Measurements from ENCODE around the gene PRSS1.
"Not testable (repeated sequence)": the region's sequence is repeated elsewhere in the genome, so short reads cannot be mapped to it uniquely, and the experiment has no call there.

The PRSS1 gene

DNA sequence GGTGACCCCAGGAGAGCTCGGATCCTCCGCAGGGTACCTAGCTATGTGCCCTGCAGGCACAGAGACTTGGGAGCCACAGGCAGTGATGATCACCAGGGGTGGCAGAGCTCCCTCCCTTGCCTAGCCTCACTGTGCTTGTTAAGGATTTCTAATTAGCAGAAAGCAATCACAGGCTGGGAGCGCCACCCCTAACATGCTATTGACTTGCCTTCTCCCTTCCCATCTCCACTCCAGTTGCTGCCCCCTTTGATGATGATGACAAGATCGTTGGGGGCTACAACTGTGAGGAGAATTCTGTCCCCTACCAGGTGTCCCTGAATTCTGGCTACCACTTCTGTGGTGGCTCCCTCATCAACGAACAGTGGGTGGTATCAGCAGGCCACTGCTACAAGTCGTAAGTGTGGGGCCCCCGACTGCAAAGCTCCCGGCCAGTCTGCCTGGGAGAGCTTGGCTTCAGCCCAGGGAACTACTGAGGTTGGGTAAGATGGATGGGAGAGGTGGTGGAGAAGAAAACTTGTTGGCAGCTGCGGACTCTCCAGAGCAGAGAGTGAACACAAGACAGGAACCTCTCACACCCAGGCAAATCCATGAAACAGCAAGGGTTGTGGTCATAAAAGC lies 1.2 kb downstream of the PRSS1 start:
- DNase-seq: no peak

DNA sequence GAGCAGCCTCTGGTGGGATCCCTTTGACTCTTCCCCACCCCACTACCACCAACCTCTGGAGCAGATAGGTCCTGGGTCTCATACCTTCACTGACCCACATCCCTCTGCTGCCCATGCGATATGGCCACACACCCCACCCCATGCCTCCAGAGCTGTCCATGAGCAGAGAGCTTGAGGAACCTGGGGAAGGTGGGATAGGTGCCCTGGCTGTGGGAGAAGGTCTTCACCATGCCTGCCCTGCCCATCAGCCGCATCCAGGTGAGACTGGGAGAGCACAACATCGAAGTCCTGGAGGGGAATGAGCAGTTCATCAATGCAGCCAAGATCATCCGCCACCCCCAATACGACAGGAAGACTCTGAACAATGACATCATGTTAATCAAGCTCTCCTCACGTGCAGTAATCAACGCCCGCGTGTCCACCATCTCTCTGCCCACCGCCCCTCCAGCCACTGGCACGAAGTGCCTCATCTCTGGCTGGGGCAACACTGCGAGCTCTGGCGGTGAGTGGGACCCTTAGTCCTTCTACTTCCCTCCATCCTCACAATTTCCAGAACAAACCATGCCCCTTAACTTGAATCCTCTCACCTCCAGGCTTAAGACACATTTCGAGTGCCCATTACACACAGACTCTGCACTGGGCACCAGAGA lies 2.4 kb downstream of the PRSS1 start:
- DNase-seq: not testable (repeated sequence)

DNA sequence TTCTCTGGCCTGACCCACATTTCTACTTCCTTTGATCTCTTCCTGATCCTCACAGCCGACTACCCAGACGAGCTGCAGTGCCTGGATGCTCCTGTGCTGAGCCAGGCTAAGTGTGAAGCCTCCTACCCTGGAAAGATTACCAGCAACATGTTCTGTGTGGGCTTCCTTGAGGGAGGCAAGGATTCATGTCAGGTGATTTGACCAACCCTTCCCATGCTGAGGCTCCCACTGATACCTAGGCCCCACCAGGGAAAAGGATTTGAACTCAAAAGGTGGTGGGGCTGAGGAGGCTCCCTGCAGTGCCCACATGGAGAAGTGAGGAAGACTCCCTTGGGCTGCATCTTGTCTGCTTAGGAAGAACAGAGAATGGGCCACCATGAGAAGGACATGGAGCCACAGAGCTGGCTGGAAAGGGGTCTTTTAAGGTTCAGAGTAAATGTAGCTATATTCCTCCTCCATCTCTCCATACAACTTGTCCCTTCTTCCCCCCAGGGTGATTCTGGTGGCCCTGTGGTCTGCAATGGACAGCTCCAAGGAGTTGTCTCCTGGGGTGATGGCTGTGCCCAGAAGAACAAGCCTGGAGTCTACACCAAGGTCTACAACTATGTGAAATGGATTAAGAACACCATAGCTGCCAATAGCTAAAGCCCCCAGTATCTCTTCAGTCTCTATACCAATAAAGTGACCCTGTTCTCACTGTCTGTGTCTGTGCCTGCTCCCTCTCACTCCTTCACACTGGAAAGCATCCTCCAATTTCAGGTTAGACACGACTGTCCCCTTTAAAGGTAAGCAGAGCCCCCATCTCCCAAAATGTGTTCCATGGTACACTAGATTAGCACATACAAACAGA lies 3.3 kb downstream of the PRSS1 start:
- DNase-seq: no peak

GRCh38 chr7:142753366-142753765 lies 4.1 kb downstream of the PRSS1 start:
- no peak for DNase-seq

DNA sequence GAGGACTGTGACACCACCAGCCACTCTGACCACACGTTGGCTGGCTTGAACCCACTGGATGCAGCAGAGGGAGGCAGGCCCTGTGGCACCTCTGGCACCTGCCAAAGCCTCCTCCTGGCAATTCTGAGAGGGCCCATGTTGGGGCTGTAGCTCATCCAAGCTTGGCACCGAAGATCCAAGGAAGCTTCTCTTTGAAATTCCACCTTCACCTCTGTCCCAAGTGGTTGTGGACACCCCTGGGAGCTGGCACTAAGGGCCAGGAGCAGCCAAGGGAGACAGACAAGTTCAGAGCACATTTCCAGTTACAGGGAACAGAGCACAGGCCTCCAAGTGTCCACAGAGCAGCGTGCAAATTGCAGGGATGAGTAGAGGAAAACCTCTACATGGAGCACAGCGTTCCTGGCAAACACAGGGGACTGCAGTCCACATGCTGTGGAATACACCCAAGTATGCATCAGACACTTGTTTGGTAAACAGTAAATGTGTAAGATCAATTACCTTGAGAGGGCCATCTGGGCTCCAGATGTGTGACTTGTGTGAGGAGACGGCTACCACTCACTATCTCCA lies 4.7 kb downstream of the PRSS1 start:
- not testable (repeated sequence) for DNase-seq

GRCh38 chr7:142754681-142755575 lies 5.7 kb downstream of the PRSS1 start:
- no peak for DNase-seq

DNA sequence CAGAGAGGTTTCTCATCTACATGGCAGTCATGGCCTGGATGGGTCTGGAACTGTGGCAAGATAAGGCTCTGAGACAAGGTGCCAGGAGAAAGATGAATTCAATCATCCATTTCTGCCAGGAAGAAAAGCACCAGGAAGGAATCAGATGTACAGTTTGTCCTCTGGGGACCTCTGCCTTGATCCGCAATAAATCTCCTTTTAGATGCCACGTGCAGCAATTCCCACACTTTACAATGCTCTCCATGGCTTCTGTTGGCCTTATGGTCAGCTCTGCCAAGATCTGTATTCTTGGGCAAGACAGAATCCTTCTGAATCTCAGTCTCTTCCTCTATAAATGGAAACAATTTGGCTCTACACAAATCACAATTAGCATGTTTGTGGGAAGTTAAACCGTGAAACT lies 9.0 kb downstream of the PRSS1 start:
- not testable (repeated sequence) for DNase-seq

- no peak for DNase-seq
These were observed 10.2 kb downstream of the PRSS1 start for GRCh38 chr7:142759433-142759832.

- DNase-seq: no peak
These were observed 10.9 kb downstream of the PRSS1 start for GRCh38 chr7:142760071-142760642.

- not testable (repeated sequence) for DNase-seq
These were observed 12.3 kb downstream of the PRSS1 start for GRCh38 chr7:142761606-142762005.

DNA sequence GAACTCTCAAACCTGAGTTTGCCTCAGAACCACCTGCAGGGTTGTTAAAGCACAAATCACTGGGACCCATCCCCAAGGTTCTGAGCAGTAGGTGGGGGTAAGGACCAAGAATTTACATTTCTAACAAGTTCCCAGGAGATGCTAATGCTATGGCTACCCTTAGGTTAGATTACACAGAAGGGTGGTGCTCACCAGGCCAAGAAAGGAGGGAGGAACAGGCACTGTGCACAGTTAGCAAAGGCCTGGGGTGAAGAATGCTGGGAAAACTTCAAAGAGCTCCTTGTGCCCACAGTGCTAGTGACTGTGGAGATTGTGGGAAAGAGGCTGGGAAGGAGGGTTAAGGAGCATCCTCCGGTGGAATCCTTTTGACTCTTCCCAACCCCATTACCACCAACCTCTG lies 12.8 kb downstream of the PRSS1 start:
- DNase-seq: no peak

DNA sequence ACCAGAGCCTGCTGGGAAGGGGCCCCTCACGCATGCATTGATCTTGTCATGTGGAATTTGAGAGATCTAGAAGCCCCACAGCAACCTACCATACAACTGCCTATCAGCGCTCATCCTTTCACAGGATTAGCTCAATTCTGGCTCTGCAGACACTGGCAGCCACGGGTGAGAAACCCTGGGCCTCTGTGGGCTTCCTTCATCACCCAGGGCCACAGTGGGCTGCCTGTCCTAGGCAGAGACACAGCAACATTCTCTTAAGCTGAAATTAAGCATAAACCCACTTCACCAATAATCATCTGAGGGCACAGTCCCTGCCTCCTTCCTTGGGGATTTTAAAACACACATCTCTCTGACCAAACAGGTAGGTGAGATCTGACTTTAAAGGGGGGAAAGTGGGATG lies 18.2 kb downstream of the PRSS1 start:
- no peak for DNase-seq

DNA sequence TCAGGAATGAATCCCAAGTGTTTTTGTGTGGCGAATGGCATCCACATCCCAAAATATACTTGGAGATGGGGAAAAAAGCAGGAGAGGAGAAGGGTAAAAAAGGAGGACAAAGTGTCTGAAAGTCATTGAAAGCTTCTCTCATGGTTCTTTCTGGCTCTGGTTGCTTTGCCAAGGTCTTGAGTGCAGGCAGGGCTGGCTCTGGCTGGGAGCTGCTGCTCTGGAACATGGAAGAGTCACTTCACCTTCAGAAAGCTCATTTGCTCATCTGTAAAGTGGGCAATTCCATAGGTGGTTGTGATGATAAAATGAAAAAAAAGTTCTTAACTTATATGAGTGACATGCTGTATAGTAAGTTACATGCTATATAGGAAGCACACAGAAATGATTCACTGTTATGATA lies 18.6 kb downstream of the PRSS1 start:
- no peak for DNase-seq

GRCh38 chr7:142768885-142769284 lies 19.6 kb downstream of the PRSS1 start:
- not testable (repeated sequence) for DNase-seq

DNA sequence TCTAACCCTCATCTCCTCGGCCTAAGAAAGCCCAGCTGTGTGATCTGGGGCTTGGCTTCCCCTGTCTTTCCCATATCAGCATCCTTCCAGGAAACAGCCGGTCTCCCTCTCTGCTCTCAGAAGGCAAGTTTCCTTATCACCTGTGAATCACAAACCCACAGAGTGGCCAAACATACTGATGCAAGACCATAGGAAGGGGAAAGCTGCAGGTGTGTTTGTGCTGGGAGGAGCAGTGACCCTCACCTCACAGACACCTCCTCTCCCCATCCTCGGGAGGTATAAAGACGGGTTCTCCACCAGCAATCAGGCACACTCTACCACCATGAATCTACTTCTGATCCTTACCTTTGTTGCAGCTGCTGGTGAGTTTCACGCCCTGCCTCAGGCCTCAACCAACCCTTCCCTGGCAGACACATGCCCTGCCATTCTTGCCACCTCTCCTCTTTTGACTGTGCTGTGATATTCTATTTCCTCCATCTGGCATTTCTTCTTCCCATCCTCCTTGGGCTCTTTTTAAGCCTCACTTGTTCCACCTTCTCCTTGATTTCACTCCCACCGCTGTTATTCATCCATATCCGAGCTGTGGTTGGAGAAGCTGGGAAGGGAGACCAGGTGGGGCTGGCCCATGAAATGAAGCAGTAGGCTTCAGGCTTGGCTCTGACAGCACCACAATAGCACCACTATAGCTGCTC lies 21.5 kb downstream of the PRSS1 start, which contains the start of gene PRSS2:
TSS of gene PRSS2 (plus strand) at position 310 of the 692 bp plus-strand sequence. CDS start at position 323, 13 bp downstream.
- no peak for DNase-seq

GRCh38 chr7:142771353-142771723 lies 22.1 kb downstream of the PRSS1 start:
- DNase-seq: no peak

GRCh38 chr7:142772051-142772450 lies 22.8 kb downstream of the PRSS1 start:
- DNase-seq: no peak

DNA sequence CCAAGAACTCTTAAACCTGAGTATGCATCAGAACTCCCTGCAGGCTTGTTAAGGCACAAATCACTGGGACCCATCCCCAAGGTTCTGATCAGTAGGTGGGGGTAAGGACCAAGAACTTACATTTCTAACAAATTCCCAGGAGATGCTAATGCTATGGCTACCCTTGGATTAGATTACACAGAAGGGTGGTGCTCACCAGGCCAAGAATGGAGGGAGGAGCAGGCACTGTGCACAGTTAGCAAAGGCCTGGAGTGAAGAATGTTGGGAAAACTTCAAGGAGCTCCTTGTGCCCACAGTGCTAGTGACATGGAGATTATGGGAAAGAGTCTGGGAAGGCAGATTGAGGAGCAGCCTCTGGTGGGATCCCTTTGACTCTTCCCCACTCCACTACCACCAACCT lies 23.4 kb downstream of the PRSS1 start:
- DNase-seq: no peak

GRCh38 chr7:142773230-142773629 lies 24.0 kb downstream of the PRSS1 start:
- no peak for DNase-seq

GRCh38 chr7:142773937-142774744 lies 24.9 kb downstream of the PRSS1 start:
- DNase-seq: no peak

DNA sequence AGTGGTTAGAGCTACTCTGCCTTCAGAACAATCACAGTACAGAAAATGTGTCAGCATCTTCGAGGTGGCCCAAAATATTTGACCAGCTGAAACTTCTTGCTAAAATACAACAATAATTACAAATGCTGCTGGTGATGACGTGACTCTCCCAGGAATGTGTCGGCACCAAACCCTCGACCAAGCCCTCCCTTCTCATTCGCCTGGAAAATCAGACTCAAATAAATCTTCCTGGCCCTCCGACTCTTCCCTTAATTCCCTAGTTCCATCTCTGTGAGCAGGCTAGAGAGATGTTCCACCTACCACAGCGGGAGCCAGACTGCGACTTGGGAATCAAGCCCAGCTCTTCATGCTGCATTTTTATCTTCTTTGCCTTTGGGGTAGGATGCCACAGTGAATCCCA lies 25.6 kb downstream of the PRSS1 start:
- no peak for DNase-seq

Measured in femur (tissue), 1 donor.